Right cardiac atrium (tissue), 5 donors: ENCODE measurements around the gene CARD11. TPM values are rescaled to one million over a fixed set of nuclear protein-coding genes. Genes with fewer than 3 reads are reported as not detected.

Experiments used
- ATAC-seq, 2 donors: fragments of 200-7000 bp; cut with Tn5 transposase; one replicate each; pipeline versions ENCODE4 v1.8.0 to v1.9.1; 2020; ENCODE audit warnings: moderate library complexity in 2 of 2, mild to moderate bottlenecking in 1 of 2
- DNase-seq, 3 donors: peaks; one replicate each; pipeline ENCODE4 v3.0.0-alpha.2; 2020
- H3K27ac ChIP-seq: one replicate; pipeline ENCODE4 v1.5.1; 2013; ENCODE audit warnings: mild to moderate bottlenecking, low read length, control low read depth, moderate library complexity
- H3K27me3 ChIP-seq: one replicate; pipeline ENCODE4 v1.6.1; 2013; ENCODE audit not compliant: control insufficient read depth, insufficient read depth
- H3K4me1 ChIP-seq: one replicate; pipeline ENCODE4 v1.6.1; 2013; ENCODE audit warnings: low read length; ENCODE audit not compliant: control insufficient read depth, insufficient read depth
- H3K4me3 ChIP-seq: one replicate; pipeline ENCODE4 v1.5.1; 2013; ENCODE audit warnings: low read length, control low read depth
- H3K9me3 ChIP-seq: one replicate; pipeline ENCODE4 v1.6.1; 2013; ENCODE audit warnings: low read length; ENCODE audit not compliant: control insufficient read depth
- WGBS: extraction: QIAGEN DNeasy Blood & Tissue Kit; methylation state at CpG from one replicate; pipeline ENCODE4 v1.1.7; 2013; 5-methylcytosine and 5-hydroxymethylcytosine counted together
- intact Hi-C, 4 donors: fragments of 100-400 bp; cut with DNase I; formaldehyde crosslinking; loops; one replicate each; pipeline versions ENCODE4 v1.11.0 to v1.14.0; 2022 to 2023
- polyA plus RNA-seq: library from polyadenylated mRNA; stranded (reverse); fragments of 200-250 nt; gene quantifications from one replicate; pipeline ENCODE4 v1.2.3, GENCODE V29; 2013
- total RNA-seq, 4 donors: library from RNA; stranded (reverse); fragmentation: NEBNext Ultra II Directional; extraction: Animal tissue kit (Norgen Biotek cat#: 25700); gene quantifications; one replicate each; pipeline ENCODE4 v1.2.1, GENCODE V29; 2021
- donor health status: healthy with polysubstance abuse.
- donor health status: DM: no; HTN: yes; CAD: no.
- donor health status: DM: no; HTN: no; CAD: no.
- donor health status: DM: no; HTN: yes; CAD: no; lungs with severe emphysema.
- donor health status: DM: yes; HTN: yes; CAD: no.

The CARD11 gene
- total and polyA plus RNA-seq, 5 donors: 0.16 to 0.96 (median 0.41) TPM

- ATAC-seq (no peak), DNase-seq (no peak)
- Histone ChIP-seq H3K27ac (no peak overlapping the region), H3K4me3 (no peak overlapping the region), H3K27me3 (no peaks in the 10 kb centered on the region), H3K4me1 (no peaks in the 10 kb centered on the region), H3K9me3 (no peaks in the 10 kb centered on the region)
- WGBS: 93% methylated on average over 11 of the region's 11 CpGs
- intact Hi-C loops: no loop called here
Measured at GRCh38 chr7:2982401-2982800, 61.3 kb downstream of the CARD11 start.

DNA sequence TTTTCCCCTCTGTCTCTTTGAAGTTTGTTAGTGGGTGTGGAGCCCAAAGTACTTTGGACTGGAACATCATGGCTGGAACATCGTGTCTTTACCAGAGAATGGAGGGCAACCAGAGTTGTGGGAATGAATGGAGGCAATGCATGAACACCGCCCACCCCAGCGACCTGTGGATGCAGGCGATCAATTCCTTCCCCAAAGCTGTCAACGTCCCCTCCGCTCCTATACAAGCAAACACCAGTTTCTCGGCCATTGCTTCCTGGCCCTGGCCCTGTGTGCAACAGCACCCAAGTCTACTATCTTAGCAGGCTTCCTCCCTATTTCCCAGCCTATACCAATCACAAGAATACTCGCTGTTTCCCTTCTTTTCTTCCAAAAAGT lies 62.6 kb downstream of the CARD11 start:
- WGBS: 92% methylated on average over 8 of the region's 8 CpGs
- ATAC-seq (no peak), DNase-seq (no peak)
- H3K4me3 ChIP-seq: no peak overlapping the region
- H3K27me3 ChIP-seq: no peaks in the 10 kb centered on the region
- no peaks in the 10 kb centered on the region for H3K4me1 ChIP-seq
- no peaks in the 10 kb centered on the region for H3K9me3 ChIP-seq
- intact Hi-C loops: no loop called here
- no peak overlapping the region for H3K27ac ChIP-seq

DNA sequence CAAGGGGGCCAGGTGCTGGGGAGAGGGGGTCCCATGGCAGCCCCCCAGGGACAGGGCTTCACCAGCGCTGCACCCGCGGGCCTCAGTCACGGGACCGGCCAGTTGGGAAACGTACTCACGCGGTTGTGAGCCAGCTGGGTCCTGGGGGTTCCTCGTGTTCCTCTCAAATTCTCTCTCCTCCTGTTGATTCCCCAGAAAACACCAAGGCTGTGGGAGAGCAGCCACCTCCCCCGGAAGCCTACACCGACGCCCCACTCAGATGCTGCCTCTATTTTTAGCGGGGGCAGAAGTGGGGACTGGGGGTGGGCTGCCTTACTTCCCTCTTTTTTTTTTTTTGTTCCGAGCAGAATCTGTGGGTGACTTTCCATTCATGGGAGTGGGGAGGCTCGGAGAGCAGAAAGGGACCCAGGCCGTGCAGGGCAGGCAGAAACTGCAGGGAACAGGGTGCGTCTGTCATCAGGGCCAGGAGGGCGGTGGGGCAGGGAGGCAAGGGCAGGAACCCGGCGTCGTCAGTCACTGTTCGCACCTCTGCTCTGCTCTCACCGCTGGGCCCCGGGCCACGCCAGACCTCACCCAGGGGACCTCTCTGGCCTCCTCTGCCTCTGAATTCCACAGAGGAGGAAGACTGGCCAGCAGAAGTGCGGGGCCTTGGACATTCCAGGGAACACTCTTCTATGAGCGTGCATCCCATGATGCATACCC lies 63.1 kb downstream of the CARD11 start:
- H3K4me1 ChIP-seq: no peaks in the 10 kb centered on the region
- intact Hi-C loops: no loop called here
- WGBS: 71% methylated on average over 27 of the region's 27 CpGs
- no peaks in the 10 kb centered on the region for H3K9me3 ChIP-seq
- DNase-seq (peak in 1 of 3 donors; percentile 62), ATAC-seq (no peak)
- no peaks in the 10 kb centered on the region for H3K27me3 ChIP-seq
- H3K27ac ChIP-seq: no peak overlapping the region
- H3K4me3 ChIP-seq: no peak overlapping the region

DNA sequence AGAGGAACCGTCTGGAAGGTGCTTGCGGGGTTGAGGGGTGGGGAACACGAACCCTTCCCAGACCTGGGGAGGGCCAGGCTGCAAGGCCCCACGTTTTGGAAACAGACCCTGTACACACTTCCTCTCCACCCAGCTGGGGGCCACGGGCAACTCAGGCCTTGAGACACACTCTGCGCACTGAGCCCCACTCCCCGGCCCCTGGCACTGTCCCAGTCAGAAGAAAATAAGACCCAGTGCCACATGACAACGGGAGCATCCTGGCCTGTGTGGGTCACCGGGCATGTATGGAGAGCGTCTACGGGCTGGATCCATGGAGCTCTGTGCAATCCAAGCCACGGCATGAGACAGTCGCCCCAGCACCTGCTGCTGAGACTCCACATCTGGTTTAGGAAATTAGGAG lies 63.7 kb downstream of the CARD11 start:
- ATAC-seq (no peak), DNase-seq (no peak)
- WGBS: 73% methylated on average over 13 of the region's 13 CpGs
- Histone ChIP-seq H3K9me3 (no peaks in the 10 kb centered on the region), H3K4me3 (no peak overlapping the region), H3K27me3 (no peaks in the 10 kb centered on the region), H3K27ac (no peak overlapping the region), H3K4me1 (no peaks in the 10 kb centered on the region)
- intact Hi-C loops: no loop called here

DNA sequence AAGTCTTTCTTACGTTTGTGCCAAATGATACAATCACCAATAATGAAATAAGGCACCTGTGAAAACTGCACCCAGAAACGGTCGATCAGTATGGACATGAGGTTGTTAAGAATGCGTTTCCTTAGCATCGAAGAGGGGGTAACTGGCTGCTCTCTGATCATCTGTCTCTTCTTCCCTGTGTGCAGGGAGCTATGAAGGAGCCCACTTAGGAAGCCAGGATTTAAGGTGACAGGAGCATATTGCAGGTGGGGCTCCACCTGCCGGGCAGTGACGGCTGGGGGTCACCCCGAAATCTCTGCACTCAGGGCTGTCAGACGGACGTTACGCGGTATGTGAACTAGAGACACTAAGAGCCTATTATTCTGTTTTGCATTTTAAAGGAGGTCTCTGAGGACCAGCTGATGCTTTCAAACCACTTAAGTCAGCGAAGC lies 64.5 kb downstream of the CARD11 start:
- no peaks in the 10 kb centered on the region for H3K4me1 ChIP-seq
- no peak overlapping the region for H3K4me3 ChIP-seq
- H3K27me3 ChIP-seq: no peaks in the 10 kb centered on the region
- no peaks in the 10 kb centered on the region for H3K9me3 ChIP-seq
- ATAC-seq: no peak
- intact Hi-C loops: no loop called here
- WGBS: 60% methylated on average over 13 of the region's 13 CpGs
- no peak for DNase-seq
- H3K27ac ChIP-seq: no peak overlapping the region

DNA sequence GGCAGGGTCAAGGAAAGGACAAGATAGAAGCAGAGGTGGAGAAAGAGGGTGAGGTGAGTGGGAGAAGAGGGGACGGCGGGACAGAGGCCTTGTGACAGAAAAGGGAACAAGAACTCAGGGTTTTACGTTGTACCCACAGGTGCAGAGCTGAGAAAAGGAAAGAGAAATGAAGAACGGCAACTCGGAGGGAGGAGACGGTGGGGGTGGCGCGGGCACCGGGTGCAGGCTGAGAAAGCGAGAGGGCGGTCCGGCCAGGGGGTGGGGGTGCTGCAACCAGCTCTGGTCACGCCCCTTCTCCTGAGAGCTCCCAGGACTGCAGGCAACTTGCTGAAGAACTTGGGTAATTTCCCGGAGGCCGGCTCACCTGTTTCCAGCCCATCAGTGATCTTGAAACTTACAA lies 65.3 kb downstream of the CARD11 start:
- WGBS: 12% methylated on average over 15 of the region's 15 CpGs
- no peaks in the 10 kb centered on the region for H3K9me3 ChIP-seq
- no peaks in the 10 kb centered on the region for H3K27me3 ChIP-seq
- DNase-seq: peak in 2 of 3 donors; percentile 57 to 61
- H3K4me3 ChIP-seq: no peak overlapping the region
- intact Hi-C loops: no loop called here
- H3K4me1 ChIP-seq: no peaks in the 10 kb centered on the region
- ATAC-seq: no peak
- no peak overlapping the region for H3K27ac ChIP-seq

- no peak for ATAC-seq
- H3K4me3 ChIP-seq: no peak overlapping the region
- DNase-seq: no peak
- H3K27ac ChIP-seq: no peak overlapping the region
- intact Hi-C loops: no loop called here
- H3K27me3 ChIP-seq: no peaks in the 10 kb centered on the region
- H3K9me3 ChIP-seq: no peaks in the 10 kb centered on the region
- H3K4me1 ChIP-seq: no peaks in the 10 kb centered on the region
- WGBS: 69% methylated on average over 11 of the region's 11 CpGs
Measured at GRCh38 chr7:2975821-2976371, 67.8 kb downstream of the CARD11 start.

GRCh38 chr7:2974093-2974819 lies 69.4 kb downstream of the CARD11 start:
- no peaks in the 10 kb centered on the region for H3K27me3 ChIP-seq
- whole genome bisulfite sequencing: 84% methylated on average over 13 of the region's 13 CpGs
- intact Hi-C loops: no loop called here

DNA sequence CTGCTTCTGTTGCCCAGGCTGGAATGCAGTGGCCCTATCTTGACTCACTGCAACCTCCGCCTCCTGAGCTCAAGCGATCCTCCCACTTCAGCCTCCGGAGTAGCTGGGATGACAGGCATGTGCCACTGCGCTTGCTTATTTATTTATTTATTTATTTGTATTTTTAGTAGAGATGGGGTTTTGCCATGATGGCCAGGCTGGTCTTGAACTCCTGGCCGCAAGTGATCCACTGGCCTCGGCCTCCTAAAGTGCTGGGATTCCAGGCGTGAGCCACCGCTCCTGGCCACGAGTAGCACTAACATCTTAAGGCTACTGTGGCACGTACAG lies 70.9 kb downstream of the CARD11 start:
- intact Hi-C loops: no loop called here
- no peaks in the 10 kb centered on the region for H3K4me1 ChIP-seq
- H3K27ac ChIP-seq: no peak overlapping the region
- H3K4me3 ChIP-seq: no peak overlapping the region
- H3K27me3 ChIP-seq: no peaks in the 10 kb centered on the region
- ATAC-seq (no peak), DNase-seq (no peak)
- no peaks in the 10 kb centered on the region for H3K9me3 ChIP-seq
- WGBS: 93% methylated on average over 10 of the region's 10 CpGs

More at GRCh38 chr7:2974093-2974819, 69.4 kb downstream of the CARD11 start:
- DNase-seq (no peak), ATAC-seq (no peak)
- no peak overlapping the region for H3K4me3 ChIP-seq
- no peaks in the 10 kb centered on the region for H3K4me1 ChIP-seq
- no peak overlapping the region for H3K27ac ChIP-seq
- no peaks in the 10 kb centered on the region for H3K9me3 ChIP-seq

DNA sequence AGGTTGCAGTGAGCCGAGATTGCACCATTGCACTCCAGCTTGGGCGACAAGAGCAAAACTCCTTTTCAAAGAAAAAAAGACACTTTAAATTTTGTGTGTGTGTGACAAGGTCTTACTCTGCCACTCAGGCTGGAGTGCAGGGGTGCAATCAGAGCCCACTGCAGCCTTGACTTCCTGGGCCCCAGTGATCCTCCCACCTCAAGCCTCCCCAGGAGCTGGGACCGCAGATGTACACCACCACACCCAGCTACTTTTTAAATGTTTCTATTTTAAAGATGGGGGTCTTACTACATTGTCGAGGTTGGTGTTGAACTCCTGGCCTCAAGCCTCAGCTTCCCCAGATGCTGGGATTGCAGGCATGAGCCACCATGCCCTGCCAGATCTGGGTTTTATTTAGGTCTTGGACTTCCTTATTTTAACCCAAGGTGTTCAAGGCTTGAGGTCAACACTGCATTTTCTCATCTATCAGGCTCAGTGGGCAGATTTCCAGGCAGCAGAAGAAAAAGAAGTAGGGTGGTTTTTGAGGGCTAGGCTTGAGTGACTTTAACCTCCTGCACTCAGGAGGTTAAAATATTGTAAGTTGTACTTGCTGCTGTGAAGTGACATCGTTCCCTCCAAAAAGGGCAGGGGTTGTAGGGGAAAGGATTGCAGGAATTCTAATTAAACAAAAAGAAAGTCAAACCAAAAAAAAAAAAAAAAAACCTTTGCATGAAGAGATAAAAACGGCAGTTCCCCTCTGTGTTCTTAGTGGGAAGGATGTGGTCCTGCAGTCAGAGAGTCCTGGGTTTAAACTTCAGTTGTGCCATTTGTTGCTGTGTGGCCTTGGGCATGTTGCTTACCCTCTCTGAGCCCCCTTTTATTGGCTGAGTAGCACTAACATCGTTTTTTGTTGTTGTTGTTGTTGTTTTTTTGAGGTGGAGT lies 71.5 kb downstream of the CARD11 start:
- 65% methylated on average over 7 of the region's 7 CpGs for WGBS
- Histone ChIP-seq H3K27ac (no peak overlapping the region), H3K4me3 (no peak overlapping the region), H3K4me1 (no peaks in the 10 kb centered on the region), H3K27me3 (no peaks in the 10 kb centered on the region), H3K9me3 (no peaks in the 10 kb centered on the region)
- no peak for ATAC-seq
- no peak for DNase-seq
- intact Hi-C loops: no loop called here

DNA sequence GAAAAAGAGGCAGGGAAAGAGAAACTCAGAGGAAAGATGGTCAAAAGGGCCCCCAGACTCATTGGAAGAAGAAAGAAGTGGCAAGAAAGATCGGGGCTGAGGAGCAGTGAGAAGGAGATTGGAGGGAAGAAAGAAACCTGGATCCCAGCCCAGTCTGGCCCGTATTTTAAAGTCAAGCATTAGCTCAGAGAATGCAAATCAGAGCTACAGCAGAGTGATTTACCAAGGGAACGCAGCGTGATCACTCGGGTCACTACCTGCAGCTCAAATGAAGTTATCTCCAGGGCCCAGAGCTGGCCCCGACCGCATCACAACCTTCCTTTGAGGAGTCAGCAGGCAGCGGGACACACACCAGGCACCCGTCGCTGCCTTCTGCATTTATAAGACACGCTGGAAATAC lies 72.8 kb downstream of the CARD11 start:
- DNase-seq (no peak), ATAC-seq (no peak)
- Histone ChIP-seq H3K4me1 (no peaks in the 10 kb centered on the region), H3K27ac (no peak overlapping the region), H3K27me3 (no peaks in the 10 kb centered on the region), H3K9me3 (peaks cover 2% of the 10 kb centered on the region), H3K4me3 (no peak overlapping the region)
- intact Hi-C loops: no loop called here
- WGBS: 73% methylated on average over 11 of the region's 11 CpGs
